ENCODE data around the gene DOCK1.
"Not testable (repeated sequence)": the region's sequence is repeated elsewhere in the genome, so short reads cannot be mapped to it uniquely, and the experiment has no call there.

DOCK1 gene

GRCh38 chr10:126903656-126904360 is 1.4 kb upstream of the DOCK1 start:
- no peak for DNase-seq (ENCODE audit: low read depth)

DNA sequence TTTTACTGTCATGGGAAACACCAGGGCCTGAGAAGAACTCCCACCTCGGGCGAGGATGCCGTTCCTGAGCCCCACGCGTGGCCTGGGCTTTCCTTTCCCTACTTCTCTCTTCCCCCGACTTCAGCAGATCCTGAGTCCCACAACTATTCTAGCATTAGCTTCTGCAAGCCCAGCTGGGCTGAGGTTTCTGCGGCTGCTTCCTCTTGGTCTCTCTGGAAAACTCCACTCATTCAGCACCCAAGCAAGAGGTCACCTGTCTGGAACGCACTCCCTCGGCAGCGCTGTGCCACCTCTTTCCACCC is 761 bp upstream of the DOCK1 start:
- DNase-seq (ENCODE audit: low read depth), result no peak

- no peak for DNase-seq (ENCODE audit: low read depth)
These were observed 812 bp downstream of the DOCK1 start for GRCh38 chr10:126905776-126906703.

- DNase-seq (ENCODE audit: low read depth), result no peak
These were observed 1.6 kb downstream of the DOCK1 start for GRCh38 chr10:126906704-126907422.

DNA sequence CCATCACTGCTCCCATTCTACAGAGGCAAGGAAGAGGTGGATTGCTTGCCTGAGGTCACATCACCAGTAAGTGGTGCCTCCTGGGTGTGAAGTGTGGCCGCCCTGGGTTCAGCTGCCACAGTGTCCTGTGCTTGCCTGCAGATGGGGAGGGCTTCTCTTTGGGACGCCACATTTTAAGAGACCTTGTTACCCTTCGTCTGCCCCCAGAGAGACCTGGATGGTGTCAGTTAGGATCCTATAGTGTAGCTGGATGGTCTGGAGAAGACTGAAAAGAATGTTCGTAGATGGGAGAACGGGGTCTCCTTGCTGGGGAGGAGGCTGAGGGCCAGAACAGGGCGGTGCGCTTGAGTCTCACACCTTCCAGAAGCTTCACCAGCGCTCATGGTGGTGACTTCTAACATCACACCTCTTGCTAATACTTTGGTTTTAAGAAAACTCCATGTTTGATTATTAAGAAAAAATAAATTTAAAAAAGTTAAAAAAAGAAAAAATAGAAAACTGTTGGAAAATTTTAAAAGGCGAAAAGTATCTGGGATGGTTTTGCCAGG is 2.3 kb downstream of the DOCK1 start:
- no peak for DNase-seq (ENCODE audit: low read depth)

- DNase-seq (ENCODE audit: low read depth), result no peak
These were observed 3.0 kb downstream of the DOCK1 start for GRCh38 chr10:126908225-126908624.

GRCh38 chr10:126908729-126909128 is 3.5 kb downstream of the DOCK1 start:
- DNase-seq (ENCODE audit: low read depth), result no peak

DNA sequence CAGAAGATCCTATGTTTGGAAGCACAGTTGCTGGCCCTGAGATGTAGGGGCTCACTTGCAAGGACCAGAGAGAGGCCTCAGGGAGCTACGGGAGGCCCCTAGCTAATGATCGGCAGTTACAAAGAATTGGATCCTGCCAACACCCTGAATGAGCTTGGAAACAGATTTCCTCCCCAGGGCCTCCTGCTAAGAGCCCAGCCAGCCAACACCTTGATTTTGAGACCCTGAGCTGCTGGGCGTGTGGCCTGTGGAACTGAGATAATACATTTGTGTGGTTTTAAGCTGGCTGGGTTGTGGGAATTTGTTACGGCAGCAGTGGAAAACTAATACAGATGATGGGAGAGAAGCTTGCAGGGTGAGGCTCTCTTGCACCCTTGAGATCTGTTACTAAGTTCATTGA is 3.9 kb downstream of the DOCK1 start:
- no peak for DNase-seq (ENCODE audit: low read depth)

GRCh38 chr10:126910196-126910595 is 5.0 kb downstream of the DOCK1 start:
- no peak for DNase-seq (ENCODE audit: low read depth)

GRCh38 chr10:126910798-126911197 is 5.6 kb downstream of the DOCK1 start:
- DNase-seq (ENCODE audit: low read depth), result no peak

GRCh38 chr10:126911301-126911700 is 6.1 kb downstream of the DOCK1 start:
- DNase-seq (ENCODE audit: low read depth), result no peak

DNA sequence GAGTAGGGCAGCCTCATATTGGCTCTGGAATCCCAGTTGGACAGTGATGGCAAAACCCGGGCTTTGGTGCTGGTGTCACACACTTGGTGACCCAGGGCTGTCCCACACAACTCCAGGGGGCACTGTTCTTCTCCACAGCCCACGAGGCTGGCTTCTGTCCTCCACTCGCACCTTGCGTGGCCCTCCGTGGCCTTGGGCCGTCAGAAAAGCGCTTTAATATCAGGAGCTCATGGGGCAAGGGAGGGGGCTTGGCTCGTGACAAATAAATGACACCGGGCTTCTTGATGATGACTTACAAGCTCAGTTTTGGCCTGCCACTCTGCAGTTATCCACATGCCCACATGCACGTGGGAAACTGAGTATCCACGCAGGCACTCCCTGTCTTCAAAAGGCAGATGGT is 8.1 kb downstream of the DOCK1 start:
- DNase-seq (ENCODE audit: low read depth), result no peak

DNA sequence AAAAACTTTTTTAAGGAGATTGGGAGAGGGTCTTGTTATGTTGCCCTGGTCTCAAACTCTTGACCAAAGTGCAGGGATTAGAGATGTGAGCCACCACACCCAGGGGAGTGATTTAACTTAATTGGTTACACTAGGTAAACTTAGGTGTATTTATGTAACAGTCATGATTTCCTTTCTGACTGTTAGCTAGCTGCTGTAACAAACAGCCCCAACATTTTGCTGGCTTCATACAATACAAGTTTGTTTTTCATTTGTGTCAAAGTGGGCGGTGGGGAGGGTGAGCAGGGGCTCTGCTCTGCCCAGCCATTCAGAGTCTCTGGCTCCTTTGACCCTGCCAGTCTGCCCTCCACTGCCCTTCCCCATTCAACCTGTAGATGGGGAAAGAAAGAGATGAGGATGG is 9.3 kb downstream of the DOCK1 start:
- no peak for DNase-seq (ENCODE audit: low read depth)

DNA sequence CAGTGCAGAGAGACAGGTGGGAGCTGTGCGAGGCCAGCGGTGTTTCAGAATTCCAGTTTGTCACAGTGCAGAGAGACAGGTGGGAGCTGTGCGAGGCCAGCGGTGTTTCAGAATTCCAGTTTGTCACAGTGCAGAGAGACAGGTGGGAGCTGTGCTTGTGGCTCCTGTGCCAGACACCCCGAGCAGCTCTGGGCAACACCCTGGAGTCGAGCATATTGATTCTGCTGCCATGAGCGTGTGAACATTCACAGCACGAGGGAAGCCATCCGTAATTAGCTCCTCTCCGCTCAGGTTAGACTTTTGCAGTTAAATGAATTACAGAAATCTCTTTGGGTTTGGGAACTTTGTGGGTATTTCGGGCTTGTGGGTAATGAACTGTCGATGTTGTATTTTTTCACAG is 11.7 kb downstream of the DOCK1 start:
- not testable (repeated sequence) for DNase-seq (ENCODE audit: low read depth)

DNA sequence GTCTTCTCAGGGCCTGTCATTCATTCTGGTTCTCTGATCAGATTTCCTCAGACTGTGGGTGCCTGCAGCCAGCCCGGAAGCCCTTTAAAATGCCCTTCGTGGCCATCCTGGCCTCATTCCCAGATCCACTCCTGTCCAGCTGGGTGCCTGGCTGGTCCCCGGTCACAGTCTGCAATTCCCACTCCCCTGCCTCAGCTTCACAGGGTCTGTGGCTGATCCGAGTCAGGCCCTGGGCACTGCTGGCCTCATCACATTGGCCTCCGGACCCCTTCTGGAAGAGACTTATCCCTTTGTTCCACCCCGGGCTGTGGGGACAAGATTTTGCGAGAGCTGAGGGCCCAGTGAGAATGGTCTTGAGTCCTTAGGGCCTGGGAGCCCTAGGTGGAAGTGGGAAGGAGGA is 12.1 kb downstream of the DOCK1 start:
- DNase-seq (ENCODE audit: low read depth), result no peak

DNA sequence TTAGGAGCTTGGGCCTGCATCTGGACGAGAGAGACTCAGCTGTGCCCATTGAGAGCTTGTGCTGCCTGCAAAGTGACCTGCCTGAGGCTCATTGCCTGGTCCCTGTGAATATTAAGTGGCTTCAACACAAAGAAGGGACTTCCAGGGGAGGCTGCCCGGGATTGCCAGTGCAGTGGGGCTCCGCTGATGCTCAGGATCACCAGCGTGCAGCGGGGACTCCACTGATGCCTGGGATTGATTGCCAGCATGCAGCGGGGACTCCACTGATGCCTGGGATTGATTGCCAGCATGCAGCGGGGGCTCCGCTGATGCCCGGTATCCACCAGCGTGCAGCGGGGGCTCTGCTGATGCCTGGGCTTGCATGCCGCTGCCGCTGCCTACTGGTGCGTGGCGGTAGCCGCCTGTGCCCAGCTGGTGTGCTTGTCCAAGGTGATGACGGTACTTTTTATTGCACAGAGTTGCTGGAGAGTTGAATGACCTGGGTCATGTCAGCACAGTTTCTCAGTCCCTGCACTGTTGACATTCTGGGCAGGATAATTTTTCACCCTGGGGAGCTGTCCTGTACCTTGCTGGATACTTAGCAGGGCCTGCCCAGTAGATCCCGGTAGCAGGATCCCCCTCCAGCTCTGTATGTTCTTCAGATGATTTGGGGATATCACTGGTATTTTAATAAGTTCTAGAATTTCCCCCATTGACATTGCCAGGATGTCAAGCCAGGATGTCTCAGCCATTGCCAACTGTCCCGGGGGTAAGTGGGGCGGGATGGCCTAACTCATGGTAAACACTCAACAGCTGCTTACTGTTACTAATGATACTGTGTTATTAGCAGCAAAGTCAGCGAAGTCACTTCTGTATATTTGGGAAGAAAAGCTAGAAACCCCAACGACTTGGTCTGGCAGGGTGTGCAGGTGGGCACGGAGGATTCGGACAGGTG is 13.0 kb downstream of the DOCK1 start:
- no peak for DNase-seq (ENCODE audit: low read depth)

GRCh38 chr10:126919426-126919825 is 14.2 kb downstream of the DOCK1 start:
- DNase-seq (ENCODE audit: low read depth), result no peak

DNA sequence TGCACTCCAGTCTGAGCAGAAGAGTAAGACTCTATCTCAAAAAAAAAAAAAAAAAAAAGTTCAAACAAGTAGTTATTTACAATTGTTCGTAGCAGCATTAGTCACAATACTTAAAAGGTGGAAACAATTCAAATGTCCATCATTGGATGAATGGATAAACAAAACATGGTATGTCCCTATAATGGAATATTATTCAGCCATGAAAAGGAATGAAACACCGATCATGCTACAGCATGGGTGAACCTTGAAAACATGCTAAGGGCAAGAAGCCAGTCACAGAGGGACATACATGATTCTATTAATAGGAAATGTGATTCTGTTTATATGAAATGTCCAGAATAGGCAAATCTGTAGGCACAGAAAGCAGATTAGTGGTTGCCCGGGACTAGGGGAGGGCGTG is 15.9 kb downstream of the DOCK1 start:
- no peak for DNase-seq (ENCODE audit: low read depth)

GRCh38 chr10:126921974-126922525 is 16.8 kb downstream of the DOCK1 start:
- DNase-seq (ENCODE audit: low read depth), result no peak

GRCh38 chr10:126924180-126924914 is 19.1 kb downstream of the DOCK1 start:
- no peak for DNase-seq (ENCODE audit: low read depth)

DNA sequence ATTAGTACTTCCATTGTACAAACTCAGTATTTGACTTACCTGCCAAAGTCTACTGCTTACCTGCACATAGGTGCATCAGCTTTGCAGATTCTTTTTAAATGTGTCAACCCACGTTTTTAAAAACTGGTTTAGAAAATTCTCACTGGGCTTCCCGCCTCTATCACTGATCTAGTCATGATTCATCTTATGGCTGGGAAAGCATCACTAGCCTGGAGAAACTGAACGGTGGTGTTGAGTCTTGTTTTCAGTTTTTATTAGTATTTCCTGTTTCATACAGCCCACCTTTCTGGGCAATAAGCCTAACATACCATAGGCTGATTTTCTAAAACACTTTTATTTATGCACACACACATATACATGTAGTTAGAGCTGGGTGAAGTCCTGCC is 19.7 kb downstream of the DOCK1 start:
- DNase-seq (ENCODE audit: low read depth), result no peak
